Posterior vena cava (tissue), 2 donors: ENCODE measurements around the gene FASN. TPM values are rescaled to one million over a fixed set of nuclear protein-coding genes. Genes with fewer than 3 reads are reported as not detected.
A peak's percentile ranks its signal among the peaks of the same experiment; 100 is the strongest.
"Not testable (repeated sequence)": the region's sequence is repeated elsewhere in the genome, so short reads cannot be mapped to it uniquely, and the experiment has no call there.

Source experiments
- DNase-seq: peaks from one replicate; pipeline ENCODE4 v3.0.0-alpha.2; 2020; ENCODE audit warnings: low spot score
- intact Hi-C, 2 donors: fragments of 100-400 bp; cut with DNase I; formaldehyde crosslinking; loops; one replicate each; pipeline versions ENCODE4 v1.14.1 to v1.14.2; 2022 to 2023
- long read RNA-seq, 2 donors: library from polyadenylated mRNA; unstranded; transcript quantifications; one replicate each; pipeline ENCODE4 v2.0.0, GENCODE V29; 2020 to 2021
- total RNA-seq, 2 donors: library from RNA; stranded (reverse); fragmentation: NEBNext Ultra II Directional; extraction: Animal tissue kit (Norgen Biotek cat#: 25700); gene quantifications; one replicate each; pipeline ENCODE4 v1.2.1, GENCODE V29; 2021
- donor health status: DM: yes; HTN: yes; CAD: no.
- donor health status: DM: yes; HTN: yes; CAD: no.

FASN gene
- 10 to 100 TPM; 41.9 to 50.6 TPM for total RNA-seq
- long read RNA-seq, donor 1, partial matches to known transcripts = 6 of 7 reads
- long read RNA-seq, donor 1, other reads (novel, unspliced or antisense) = 0 of 7 reads
- long read RNA-seq, donor 2, partial matches to known transcripts = 5 of 7 reads
- long read RNA-seq, donor 2, other reads (novel, unspliced or antisense) = 1 of 7 reads

DNA sequence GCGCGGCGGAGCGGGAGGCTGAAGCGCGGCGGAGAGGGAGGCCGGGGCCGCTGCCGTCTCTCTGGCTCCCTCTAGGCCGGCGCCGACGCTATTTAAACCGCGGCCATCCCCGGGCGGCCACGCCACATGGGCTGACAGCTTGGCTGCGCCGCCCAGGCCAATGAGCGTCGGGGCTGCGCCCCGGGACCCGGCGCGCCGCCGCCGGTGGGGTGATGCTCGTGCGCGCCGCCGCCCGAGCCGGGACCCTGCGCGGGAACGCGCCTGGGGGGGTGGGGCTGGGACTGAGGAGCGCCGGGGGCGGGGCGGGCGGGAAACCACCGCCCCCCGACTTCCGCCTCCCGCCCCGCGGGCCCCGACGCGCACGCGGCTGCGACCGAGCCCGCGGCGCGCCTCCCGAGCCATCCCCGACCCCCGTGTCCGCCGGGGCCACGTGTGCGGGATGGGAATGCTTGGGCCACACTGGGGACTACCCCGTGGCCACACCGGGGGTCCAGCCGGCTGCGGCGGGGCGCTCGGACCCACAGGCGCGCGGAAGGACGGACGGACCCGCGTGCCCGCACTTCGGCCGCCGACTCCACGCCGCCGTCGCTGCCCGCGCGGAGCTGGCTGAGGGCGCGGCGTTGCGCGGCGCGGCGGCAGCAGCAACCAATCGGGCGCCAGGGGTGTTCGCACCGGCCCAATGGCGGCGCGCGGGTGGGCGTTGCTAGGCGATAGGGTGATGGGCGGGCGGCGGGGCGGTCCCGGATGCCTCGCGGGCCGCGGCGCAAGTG is at the start of gene FASN:
Gene FASN (minus strand): TSS at position 68 of the 770 bp plus-strand sequence. CDS start 1,791 bp downstream, outside the sequence.
- DNase-seq = peak; percentile 98
- intact Hi-C loops = no loop called here

GRCh38 chr17:82146663-82147654 is 48.9 kb upstream of the FASN start:
- intact Hi-C loops = no loop called here
- DNase-seq = no peak

DNA sequence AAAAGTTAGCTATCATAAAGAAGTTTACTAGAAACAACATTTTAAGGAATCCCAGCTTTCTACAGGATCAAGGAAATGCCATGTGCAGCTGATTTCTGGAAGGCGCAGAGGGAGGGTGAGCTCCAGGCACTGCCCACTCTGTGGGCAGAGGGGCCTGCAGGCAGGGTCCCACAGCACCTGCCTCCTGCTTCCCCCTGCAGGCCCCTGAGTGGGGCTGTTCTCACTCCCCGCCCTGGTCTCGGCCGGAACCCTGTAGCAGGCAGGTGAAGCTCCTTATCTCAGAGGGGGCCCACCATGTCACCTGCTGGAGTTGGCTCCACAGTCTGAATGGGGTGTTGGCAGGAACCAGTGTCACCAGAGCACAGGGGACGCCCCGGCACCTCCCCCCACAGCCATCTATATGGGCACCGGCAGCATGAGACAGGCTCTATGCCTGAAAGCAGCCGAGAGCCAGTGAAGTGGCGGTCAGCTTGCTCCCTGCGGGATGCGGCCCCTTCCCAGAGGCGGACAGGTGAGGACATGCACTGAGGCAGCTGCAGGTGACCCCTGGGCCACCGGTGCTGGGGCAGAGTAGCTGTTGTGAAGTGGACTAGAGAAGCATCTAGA is 47.6 kb upstream of the FASN start:
- no peak for DNase-seq
- intact Hi-C loops = no loop called here

- intact Hi-C loops = loop anchor here in 1 of 2 donors (1.0 kb wide), 1 partner anchor 17 kb away; no protein-coding TSS in a partner anchor
- DNase-seq = no peak
Measured at GRCh38 chr17:82143333-82143732, 45.3 kb upstream of the FASN start.

DNA sequence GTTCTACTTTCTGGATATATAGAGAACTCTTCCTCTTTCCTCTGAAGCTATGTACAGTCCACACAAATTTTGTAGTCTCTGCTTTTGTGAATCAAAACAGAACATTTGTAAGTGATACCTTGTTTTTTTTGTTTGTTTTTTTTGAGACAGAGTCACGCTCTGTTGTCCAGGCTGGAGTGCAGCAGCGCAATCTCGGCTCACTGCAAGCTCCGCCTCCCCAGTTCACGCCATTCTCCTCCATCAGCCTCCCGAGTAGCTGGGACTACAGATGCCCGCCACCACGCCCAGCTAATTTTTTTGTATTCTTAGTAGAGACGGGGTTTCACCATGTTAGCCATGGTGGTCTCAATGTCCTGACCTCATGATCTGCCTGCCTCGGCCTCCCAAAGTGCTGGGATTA is 41.9 kb upstream of the FASN start:
- intact Hi-C loops, DNase-seq: not testable (repeated sequence)

- no peak for DNase-seq
Measured at GRCh38 chr17:82138511-82138992, 40.5 kb upstream of the FASN start.

DNA sequence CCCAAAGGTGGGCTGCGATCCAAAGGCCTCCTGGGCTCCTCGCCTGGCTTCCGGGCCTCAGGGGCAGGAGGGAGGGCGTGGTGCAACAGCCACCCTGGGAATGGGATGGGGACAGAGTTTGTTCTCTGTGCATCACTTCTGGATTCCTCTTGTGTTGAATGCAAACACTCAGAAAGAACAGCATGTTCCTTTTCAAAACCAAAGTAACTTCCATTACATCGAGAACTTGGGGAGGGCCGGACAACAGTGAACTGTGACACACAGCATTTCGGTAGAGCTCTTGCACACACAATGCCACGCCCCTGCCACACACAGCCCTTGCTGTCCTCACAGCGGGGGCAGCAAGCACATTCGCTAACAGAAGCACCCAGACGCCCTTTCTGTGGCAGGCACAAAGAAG is 36.1 kb upstream of the FASN start:
- intact Hi-C loops = no loop called here
- DNase-seq = no peak

More at GRCh38 chr17:82138511-82138992, 40.5 kb upstream of the FASN start:
- intact Hi-C loops = no loop called here

- DNase-seq, intact Hi-C loops: not testable (repeated sequence)
Measured at GRCh38 chr17:82133166-82133953, 35.3 kb upstream of the FASN start.

DNA sequence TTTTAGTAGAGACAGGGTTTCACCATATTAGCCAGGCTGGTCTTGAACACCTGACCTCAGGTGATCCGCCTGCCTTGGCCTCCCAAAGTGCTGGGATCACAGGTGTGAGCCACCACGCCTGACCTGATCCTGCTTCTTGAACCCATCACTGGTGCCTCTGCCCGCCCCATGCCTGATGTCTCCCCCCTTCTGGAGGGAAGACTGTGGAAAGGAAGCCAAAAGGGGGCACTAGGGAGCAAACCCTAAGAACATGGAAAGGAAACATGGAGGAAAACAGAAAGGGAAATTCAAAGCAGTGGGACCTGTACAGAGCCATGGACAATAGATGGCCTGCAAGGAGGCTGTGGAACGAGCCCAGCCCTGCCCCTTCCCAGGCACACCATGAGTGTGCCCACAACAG is 31.1 kb upstream of the FASN start:
- no peak for DNase-seq
- intact Hi-C loops = loop anchor here in 1 of 2 donors (2.0 kb wide), 1 partner anchor 42 kb away; no protein-coding TSS in a partner anchor

GRCh38 chr17:82128287-82128686 is 30.3 kb upstream of the FASN start:
- DNase-seq = no peak
- intact Hi-C loops = loop anchor here in 1 of 2 donors (2.0 kb wide), 1 partner anchor 41 kb away; no protein-coding TSS in a partner anchor

- intact Hi-C loops = loop anchor here in 1 of 2 donors (2.0 kb wide), 1 partner anchor 41 kb away; no protein-coding TSS in a partner anchor
- no peak for DNase-seq
Measured at GRCh38 chr17:82127704-82128103, 29.7 kb upstream of the FASN start.

DNA sequence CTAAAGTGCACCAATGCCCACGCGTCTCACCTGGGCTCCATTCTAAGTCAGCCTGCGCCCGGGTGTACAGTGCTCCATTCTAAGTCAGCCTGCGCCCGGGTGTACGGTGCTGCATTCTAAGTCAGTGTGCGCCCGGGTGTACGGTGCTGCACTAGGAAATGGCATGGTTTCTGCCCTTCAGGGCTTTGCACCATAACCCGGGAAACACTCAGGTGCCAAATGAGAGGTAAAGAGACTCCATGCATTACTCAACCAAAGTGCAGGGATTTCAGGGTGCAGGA is 29.2 kb upstream of the FASN start:
- intact Hi-C loops = no loop called here
- no peak for DNase-seq

- intact Hi-C loops = loop anchor here in 1 of 2 donors (1.0 kb wide), 1 partner anchor 17 kb away; no protein-coding TSS in a partner anchor
- DNase-seq = no peak
Measured at GRCh38 chr17:82126556-82127314, 28.7 kb upstream of the FASN start.

DNA sequence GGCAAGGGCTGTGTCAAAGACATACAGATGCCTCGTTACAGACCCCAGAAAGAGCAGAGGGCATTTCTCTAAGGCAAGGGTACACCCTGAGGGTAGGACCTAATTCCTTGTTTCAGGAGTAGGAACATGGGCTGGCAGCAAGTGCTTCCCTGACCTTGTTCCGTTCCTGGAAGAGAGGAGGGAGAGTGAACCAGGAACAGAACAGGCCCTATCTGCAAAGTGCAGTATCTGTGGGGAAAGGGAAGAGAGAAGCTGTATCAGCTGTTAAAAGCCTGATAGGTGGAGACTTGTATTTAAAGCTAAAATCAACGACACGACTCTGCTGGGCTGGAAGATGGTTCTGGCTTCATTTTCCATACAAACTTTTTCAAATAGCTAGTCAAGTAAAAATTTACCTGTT is 26.1 kb upstream of the FASN start:
- DNase-seq = no peak
- intact Hi-C loops = no loop called here

GRCh38 chr17:82121660-82122629 is 23.9 kb upstream of the FASN start:
- intact Hi-C loops = no loop called here
- no peak for DNase-seq

DNA sequence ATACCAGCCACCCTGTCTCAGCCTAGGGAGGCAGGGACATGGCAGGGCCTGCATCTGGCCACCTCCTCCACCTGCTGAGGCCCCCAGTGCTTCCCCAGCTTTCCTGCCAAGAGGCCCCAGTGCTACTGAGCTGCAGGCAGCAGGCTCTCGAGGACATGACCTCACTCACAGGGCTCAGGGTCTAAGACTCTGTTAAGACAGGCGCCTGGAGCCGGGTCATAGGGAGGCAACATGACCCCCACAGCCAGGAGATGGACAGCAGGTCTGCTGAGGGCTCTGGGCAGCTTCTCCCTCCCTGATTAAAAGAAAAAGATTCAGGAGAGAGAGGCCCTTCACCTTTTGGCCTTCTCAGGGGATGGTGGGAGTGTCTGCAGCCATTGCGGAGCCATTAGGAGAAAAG is 23.2 kb upstream of the FASN start:
- intact Hi-C loops = no loop called here

More for the DNA sequence above, 23.2 kb upstream of the FASN start:
- no peak for DNase-seq
